ENCODE measurements around the gene RALGAPB.
"Not testable (repeated sequence)": the region's sequence is repeated elsewhere in the genome, so short reads cannot be mapped to it uniquely, and the experiment has no call there.

The RALGAPB gene

DNA sequence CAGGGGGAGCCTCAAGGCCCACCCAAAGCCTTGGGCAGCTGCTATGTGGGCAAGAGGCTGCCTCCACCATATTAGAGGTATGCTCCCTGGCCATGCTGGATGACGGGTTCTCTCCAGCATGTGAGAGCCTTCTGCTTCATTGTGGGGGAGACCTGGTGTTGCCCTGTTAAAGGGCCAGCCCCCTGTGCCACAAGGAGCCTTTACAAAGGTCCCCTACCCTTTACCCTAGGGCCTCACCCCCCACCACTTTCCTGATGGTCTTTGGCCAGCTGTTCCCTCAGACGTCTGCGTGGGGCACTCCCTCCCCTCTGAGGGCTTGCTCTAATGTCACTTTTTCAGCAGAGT lies 113.5 kb downstream of the RALGAPB start:
- DNase-seq: no peak

DNA sequence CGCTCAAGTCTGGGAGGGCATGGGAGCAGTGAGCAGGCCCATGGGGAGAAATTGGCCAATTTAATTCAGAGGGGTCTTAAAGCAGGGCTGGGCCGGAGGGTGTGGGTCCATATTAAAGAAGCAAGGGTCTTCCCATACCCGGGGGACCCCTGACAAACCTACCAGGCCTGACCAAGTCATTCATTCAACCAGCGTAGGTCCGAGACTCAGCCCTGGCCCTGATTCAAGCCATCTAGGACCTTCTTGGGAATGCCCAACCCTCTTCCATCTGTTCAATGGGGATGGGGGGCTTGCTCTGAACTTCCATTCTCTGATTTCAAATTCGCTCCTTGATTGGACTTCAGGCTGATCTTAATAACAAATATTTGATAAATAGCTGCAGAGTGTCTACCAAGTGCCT lies 115.7 kb downstream of the RALGAPB start:
- no peak for DNase-seq

DNA sequence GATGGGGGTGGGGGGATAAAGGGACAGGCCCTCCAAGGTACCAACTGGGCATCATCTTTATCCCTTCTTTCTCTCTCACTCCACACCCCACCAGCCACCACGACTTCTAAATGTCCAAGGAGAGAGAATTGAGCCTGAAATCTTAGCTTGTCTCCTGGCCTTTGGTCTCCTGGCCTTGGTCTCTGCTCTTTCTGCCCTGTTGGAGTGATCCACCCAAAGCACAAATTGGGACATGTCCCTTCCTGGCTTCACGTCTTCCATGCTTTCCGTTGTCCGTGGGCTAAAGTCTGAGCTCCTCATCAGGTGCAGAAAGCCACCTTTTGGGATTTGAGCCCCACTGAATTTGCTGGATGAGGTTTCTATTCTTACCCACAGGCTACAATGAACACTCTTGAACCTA lies 116.7 kb downstream of the RALGAPB start:
- DNase-seq: no peak

DNA sequence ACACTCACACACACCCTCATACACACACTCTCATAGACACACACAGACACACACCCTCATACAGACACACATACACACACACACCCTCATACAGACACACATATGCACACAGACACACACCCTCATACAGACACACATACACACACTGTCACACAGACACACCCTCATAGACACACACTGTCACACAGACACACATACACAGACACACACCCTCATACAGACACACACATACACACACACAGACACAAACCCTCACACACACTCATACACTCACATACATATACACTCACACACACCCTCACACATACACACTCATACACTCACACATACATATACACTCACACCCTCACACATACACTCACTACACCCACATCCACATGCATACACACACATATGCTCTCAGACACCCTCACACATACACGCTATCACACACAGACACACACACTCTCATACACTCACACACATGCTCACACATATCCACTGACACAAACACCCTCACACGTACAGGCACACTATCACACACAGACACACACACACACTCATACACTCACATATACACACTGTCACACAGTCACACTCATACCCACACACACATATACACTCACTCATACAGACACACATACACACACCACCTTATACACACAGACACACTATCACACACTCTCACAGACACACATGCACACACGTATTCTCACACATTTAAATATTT lies 117.5 kb downstream of the RALGAPB start:
- DNase-seq: no peak

DNA sequence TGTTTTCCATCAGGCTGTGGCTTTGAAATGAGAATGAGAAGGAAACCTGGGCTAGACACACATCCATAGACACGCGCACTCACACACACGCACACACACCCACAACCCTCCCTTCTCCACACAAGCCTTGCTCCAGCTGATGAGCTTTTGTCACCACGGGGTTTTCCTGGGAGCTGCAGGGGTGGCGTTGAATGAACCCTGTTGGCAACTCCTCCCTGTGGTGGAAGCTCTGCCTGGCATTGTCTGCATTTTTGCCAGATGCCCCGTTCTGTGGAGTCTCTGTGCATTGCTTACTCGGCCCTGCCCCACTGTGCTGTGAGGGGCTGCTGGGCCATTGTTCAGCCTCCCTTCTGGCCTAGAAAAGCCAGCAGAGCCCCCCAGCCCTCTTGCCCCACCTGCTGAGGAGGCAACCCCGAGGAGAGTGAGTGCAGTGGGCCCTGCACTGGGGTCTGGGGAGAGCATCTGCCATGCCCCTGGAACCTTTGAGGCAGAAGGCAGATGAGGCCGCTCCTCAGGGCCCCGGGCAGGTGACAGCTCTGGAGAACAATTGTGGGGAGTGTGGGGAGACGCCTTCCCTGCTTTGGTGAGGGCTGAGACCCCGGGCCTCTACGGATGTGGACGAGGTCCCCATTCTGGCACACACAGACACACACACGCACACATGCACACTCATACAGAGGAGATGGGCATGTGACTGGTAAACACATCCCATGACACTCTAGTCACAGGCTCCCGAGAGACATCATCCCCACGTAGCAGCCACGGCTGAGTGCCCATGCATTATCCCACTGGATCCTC lies 118.2 kb downstream of the RALGAPB start:
- no peak for DNase-seq

DNA sequence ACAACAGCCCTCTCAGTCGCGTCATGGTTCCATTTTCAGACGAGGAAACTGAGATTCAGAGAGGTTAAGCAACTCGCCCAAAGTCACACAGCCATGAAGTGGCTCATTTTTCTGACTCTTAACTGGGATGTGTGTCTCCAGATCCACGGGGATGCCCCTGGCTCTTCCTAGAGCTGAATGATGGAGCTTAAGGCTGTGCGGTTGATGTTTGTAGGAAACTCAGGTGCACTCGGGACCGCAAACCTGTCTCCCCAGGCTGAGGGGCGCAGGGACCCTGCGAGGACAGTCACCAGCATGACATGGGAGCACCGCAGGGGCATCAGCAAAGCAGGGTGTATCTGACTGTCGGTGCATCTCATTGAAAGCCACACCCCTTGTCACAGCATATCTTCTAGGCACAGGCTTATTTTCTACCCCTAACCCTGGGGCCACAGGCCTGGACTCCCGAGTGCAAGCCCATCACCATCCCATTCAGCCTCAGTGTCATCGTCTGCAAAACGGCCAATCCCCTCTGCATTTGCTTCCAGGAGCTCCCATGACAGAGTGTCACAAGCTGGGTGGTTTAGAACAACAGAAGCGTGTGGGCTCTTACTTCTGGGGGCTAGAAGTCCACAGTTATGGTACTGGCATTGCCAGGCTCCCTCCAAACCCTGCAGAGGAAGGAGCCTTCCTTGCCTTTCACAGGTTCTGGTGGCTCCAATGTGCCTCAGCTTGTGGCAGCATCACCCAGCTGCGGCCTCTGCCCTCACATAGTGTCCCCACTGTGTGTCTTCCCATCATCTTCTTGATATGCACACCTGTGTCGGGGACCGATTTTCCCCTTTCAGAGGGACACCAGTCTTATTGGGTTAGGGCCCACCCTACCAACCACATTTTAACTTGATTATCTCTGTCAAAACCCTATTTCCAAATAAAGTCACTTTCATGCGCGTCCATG lies 119.1 kb downstream of the RALGAPB start:
- DNase-seq: no peak

DNA sequence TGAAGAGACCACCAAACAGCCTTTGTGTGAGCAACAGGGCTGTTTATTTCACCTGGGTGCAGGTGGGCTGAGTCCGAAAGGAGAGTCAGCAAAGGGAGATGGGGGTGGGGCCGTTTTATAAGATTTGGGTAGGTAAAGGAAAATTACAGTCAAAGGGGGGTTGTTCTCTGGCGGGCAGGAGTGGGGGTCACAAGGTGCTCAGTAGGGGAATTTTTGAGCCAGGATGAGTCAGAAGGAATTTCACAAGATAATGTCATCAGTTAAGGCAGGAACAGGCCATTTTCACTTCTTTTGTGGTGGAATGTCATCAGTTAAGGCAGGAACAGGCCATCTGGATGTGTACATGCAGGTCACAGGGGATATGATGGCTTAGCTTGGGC lies 119.8 kb downstream of the RALGAPB start:
- DNase-seq: not testable (repeated sequence)

DNA sequence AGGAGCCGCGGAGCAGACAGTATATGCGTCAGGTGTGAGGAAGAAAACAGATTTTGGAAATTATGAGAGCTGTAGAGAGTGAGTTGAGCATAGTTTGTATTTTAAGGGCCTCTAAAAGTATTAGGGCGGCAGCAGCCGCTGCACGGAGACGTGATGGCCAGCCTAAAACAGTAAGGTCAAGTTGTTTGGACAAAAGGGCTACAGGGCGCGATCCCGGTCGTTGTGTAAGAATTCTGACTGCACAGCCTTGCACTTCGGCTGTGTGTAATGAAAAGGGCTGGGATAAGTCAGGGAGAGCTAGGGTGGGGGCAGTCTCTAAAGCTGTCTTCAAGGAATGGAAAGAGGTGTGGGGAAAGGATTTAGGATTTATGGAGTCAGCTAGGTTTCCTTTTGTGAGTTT lies 121.6 kb downstream of the RALGAPB start:
- not testable (repeated sequence) for DNase-seq

DNA sequence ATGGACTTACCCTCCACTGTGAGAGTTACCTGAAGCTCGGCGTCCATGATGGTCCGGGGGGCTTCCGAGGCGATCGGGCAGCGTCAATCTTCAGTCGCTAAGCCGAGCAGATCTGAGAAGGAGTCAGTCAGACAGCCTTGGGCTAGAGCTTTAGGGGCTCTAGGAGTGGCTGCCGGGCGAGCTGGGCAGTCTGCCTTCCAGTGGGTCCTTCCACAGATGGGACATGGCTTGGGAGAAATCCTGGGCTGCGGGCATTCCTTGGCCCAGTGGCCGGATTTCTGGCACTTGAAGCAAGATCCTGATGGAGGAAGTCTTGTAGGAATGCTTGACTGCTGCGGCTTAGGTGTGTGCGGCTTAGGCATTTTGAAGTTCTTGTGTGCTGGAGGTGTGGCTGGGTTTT lies 123.2 kb downstream of the RALGAPB start:
- not testable (repeated sequence) for DNase-seq

DNA sequence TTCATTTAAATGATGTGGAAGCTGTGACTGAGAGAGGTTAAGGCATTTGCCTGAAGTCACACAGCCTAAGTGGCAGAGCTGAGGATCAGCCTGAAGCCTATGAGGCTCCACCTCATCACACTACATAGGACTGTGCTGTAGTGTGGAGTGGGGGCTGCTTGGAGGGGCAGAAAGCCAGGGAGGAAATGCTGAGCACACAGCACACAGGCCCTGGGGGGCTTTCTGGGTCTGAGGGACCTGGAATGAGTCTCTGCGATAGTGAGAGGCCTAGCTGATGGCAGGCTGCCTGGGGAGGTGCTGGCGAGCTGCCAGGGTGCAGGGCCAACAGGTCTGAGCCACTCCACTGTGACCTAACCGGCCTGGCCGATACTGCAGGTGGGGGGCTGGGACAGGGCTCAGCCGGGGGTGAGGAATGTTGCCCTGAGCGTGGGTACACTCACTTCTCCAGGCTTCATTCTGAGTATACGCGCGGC lies 126.8 kb downstream of the RALGAPB start:
- DNase-seq: no peak

DNA sequence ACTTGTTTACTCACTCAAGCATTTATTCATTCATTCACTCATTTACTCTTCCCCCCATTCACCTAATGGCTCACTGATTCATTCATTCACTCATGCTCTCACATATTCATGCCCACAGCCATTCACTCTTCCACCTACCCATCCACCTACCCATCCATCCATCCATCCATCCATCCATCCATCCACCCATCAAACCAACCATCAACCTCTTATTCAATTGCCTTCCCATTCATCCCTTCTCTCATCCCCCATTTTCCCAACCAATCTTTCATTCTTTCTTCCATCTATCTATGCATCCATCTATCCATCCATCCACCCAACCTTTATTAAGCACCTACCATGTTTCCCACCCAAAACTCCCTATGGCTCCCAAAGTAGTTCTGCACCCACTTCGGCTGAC lies 127.4 kb downstream of the RALGAPB start:
- no peak for DNase-seq

DNA sequence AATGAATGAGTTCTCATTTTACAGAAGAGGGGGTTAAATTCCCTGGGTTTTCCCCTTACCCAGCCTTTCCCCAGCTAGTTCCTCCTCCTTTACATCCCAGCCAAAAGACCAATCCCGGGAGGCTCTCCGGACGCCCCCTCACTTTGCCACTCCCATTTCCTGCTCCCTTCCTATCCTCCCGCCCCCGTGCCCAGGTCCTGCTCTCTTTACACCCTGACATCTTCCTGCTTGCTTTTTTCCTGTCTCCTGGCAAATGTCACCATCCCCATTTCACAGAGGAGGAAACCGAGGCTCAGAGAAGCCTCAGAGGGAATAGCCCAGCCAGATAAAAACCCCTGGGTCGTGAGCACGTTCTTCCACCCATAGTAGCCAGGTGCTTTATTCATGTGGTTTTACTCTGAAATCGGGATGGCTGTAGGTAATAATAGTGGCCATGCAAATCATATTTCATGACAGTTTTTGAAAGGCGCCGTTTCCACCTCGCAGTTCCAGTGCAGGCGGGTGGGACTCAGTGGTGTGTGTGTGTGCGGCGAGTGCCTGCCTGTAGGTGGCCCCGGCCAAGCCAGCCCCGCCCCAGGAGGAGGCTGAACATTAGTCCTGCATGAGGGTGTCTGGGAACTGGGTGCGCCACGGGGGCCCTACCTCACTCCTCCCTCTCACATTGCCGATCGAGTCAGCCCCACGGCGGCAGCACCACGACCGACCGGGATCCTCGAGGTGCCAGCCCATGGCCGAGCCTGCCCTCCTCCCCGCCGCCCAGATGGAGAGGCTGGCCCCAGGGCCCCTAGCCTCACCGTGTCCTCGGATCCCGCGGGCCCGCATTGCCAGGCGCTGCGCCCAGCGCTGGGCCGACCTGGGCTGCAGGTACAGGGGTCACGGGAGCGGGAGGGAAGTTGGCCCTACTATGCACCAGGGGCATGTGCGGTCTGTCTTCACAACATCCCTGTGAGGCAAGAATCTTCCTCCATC lies 128.9 kb downstream of the RALGAPB start, which contains the start of gene ARHGAP40:
TSS of gene ARHGAP40 (plus strand) at position 594 of the 969 bp plus-strand sequence.
- DNase-seq: no peak

DNA sequence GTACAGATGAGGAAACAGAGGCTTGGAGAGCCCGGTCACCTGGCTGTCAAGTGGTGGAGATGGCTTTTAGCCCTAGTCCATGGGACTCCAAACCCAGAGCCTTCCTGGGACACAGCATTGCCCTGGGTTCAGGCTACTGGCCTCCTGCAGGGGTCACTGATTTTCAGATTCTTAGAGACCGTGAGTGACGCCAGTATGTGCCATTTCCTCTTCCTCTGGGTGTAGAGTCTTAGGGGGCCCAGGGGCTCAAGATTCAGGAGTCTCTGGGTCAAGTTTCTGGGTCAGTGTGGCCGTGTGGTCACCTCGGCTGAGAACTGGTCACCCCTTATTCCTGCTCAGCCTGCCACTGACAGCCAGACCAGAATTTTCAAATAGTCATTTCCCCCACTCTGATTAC lies 129.5 kb downstream of the RALGAPB start:
- no peak for DNase-seq

DNA sequence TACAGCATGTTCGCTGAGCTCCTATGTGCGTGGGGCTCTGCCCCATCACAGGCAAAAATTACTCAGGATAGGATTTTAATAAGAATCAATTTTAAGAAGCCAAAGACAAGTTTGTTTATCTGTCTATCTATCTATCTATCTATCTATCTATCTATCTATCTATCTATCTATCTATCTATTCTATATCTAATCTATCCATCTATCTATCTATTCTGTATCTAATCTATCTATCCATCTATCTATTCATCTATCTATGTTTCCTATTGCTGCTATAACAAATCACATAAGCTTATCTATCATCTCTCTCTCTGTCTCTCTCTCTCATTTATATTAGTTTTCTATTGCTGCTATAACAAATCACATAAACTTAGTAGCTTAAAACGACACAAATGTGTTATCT lies 130.6 kb downstream of the RALGAPB start:
- no peak for DNase-seq

DNA sequence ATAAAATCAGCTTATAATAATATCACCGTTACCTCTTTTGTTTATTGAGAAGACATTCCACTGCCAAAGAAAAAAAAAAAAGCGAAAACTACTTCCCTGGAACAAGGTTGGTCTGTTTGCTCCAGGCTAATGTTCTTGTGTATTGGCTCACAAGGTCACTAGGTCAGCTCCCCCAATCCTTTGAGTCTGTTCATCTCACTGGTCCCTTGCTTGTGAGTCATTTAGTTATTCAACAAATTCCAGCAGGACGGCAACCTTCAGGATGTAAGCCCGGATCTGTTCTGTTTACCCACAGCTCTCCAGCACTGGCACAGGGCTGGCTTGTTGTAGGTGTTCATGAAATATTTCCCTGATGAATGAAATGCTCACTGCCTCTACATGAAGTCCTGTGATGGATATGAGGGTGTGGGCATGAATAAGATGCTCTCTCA lies 132.2 kb downstream of the RALGAPB start:
- DNase-seq: no peak

DNA sequence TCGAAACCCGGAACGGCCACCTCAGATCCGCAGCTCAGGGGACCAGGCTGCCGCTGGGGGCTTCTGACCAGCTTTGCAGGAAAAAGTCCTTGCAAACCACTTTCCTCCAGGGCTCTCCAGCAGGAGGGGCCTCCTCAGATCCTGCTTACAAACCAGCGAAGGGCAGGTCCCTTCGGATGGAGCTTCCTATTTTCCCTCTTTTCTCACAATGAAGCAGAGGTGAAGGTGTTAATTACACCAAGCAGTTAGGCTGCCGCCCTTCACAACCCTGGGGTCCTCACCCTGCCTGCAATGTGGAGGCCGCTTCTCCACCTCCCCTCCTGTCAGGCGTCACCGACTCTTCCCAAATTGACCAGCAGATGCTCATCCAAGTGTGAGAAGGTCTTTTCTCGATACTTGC lies 134.7 kb downstream of the RALGAPB start:
- no peak for DNase-seq

DNA sequence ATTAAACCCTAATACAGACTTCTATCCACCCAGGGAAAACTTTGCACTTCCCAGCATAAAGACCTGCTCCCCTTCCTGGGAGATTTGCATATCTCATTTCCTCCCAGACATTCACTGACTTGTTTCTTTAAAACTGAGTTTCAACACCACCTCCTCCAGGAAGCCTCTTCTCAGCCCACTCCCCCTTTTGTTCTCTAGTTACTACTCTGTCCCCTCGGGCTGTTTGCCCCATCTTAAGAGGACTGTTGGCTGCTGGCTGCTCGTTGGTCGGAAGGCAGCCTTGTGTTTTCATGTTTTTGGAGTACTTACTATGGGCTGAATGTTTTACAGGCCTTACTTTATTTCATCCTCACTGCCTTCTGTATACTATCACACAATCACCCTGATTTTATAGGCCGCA lies 135.5 kb downstream of the RALGAPB start:
- no peak for DNase-seq

DNA sequence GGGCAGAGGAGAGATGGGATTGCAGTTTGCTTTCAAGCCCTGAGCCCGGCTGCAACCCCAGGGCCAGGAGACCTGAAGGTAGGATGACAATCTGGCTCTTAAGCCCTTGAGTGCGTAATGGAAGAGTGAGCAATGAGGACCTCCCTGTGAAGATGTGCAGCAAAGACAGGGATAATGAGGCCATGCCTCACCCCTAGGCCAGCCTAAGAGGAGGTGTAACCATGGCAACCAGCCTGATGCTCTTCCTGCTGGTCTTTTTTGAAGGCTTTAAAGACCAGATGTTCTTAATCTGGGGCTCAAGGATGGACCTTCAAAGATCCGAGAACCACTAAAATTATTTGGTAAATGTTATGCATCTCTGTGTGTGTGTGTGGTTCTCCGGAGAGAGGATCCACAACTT lies 137.2 kb downstream of the RALGAPB start:
- DNase-seq: no peak

DNA sequence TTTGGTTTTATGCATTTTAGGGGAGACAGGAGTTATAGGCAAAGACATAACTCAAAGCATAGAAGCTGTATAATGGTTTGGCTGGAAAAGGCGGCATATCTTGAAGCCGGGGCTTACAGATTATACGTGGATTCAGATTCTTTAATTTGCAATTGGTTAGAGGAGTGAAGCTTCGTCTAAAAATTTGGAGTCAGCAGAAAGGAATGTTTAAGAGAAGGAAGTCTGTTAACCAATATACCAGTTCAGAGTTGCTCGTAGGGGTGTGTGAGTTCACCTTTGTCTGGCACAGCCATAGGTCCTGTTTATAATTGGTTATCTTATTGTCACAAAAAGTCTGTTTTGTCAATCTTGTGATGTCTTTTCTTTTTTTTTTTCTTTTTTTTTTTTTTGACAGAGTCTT lies 137.9 kb downstream of the RALGAPB start:
- peak; percentile 18 for DNase-seq

DNA sequence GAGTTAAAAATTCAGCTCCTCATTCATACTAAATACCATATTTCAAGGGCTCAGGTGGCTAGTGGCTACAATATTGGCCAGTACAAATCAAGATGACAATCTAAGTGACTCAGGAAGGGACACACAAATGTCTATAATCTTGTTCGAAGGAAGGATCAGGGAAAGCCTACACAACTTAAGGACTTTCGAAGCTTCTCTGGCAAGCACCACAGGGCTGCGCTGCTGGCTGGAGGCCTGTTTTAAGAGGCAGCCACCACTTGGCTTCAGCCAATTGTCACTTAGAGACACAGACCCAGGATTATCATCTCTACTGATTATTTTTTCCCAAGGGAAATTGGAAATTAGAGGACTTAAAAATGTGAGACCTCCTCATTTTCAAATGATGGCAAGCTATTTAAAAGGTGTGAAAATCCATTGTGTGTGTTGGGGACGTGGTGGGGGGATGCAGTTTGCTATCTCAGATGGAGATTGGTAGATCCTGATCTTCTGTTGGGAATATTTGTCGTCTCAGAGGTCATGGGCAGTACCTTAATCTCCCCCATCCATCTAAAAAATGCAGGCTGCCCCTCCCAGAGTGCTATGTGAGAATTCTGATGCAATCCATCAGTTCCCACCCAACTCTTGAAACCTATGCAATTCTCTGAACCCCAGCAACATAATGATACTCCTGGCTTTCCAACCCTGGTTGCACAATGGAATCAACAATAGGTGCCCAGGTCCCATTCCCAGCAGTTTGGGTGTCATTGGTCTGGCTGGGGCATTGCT lies 140.3 kb downstream of the RALGAPB start:
- no peak for DNase-seq

DNA sequence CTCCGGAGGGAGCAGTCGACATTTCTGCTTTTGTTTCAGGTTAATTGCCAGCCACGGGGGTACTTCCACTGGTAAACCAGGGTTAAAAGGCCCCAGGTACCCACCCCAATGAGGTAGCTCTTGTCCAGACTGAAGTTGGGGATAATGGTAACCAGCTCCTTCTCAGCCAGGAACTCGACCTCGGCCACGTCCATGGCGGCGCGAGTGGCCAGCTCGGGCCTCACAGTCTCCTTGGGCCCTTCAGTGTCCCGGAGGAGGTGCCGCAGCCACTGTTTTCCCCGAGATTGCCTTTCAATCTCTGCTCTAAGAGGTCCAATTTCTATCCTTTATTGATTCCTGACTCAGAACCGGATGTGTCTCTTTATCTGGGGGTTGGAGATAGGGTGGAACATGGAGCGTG lies 142.6 kb downstream of the RALGAPB start:
- no peak for DNase-seq

Measured in fibroblast of skin of abdomen (primary cell).